Measurements from ENCODE around the gene JARID2.

- TF ChIP-seq CTCF (IDR thresholded peaks at IDR 0.05) (no peak), POLR2A (IDR thresholded peaks at IDR 0.05) (no peak)
Measured at GRCh38 chr6:15389084-15389764, 143.4 kb downstream of the JARID2 start.
